Upper lobe of left lung (tissue), 6 donors: ENCODE results near the gene TMEM132D. TPM values are rescaled to one million over a fixed set of nuclear protein-coding genes. Genes with fewer than 3 reads are reported as not detected.
"Not testable (repeated sequence)": the region's sequence is repeated elsewhere in the genome, so short reads cannot be mapped to it uniquely, and the experiment has no call there.

Source experiments
- ATAC-seq, 2 donors: fragments of 200-7000 bp; cut with Tn5 transposase; one replicate each; pipeline ENCODE4 v1.9.1; 2022; ENCODE audit warnings: mild to moderate bottlenecking in 2 of 2, moderate library complexity in 2 of 2; ENCODE audit not compliant: low FRiP score in 2 of 2
- DNase-seq, 2 donors: peaks; one replicate each; pipeline ENCODE4 v3.0.0-alpha.2; 2019 to 2020
- H3K27ac ChIP-seq, 4 donors: fragments of 200-600 bp; sonication (generic); one replicate each; pipeline ENCODE4 v1.5.1; 2016 to 2019
- H3K27me3 ChIP-seq, 4 donors: fragments of 200-600 bp; sonication (generic); one replicate each; pipeline ENCODE4 v1.5.1; 2017 to 2019
- H3K36me3 ChIP-seq, 4 donors: fragments of 200-600 bp; sonication (generic); one replicate each; pipeline ENCODE4 v1.5.1; 2016 to 2019
- H3K4me1 ChIP-seq, 4 donors: fragments of 200-600 bp; sonication (generic); one replicate each; pipeline ENCODE4 v1.5.1; 2018 to 2019
- H3K4me3 ChIP-seq, 4 donors: fragments of 200-600 bp; sonication (generic); one replicate each; pipeline ENCODE4 v1.5.1; 2017 to 2019; ENCODE audit warnings: mild to moderate bottlenecking in 2 of 4, moderate library complexity in 1 of 4
- H3K9me3 ChIP-seq, 4 donors: fragments of 200-600 bp; sonication (generic); one replicate each; pipeline ENCODE4 v1.5.1; 2018 to 2019
- EP300 ChIP-seq, 4 donors: sonication (generic); formaldehyde crosslinking; IDR thresholded peaks; one replicate each; pipeline ENCODE4 v1.5.1; 2017; ENCODE audit warnings: antibody characterized with exemption in 4 of 4, control low read depth in 2 of 4
- POLR2A ChIP-seq, 4 donors: fragments of 450-650 bp; IDR thresholded peaks; one replicate each; pipeline ENCODE4 v1.5.1; 2016 to 2017; ENCODE audit warnings: antibody characterized with exemption in 4 of 4, mild to moderate bottlenecking in 2 of 4
- POLR2AphosphoS5 ChIP-seq, 2 donors: sonication (generic); formaldehyde crosslinking; IDR thresholded peaks; one replicate each; pipeline ENCODE4 v1.5.1; 2017; ENCODE audit warnings: antibody characterized with exemption in 2 of 2
- WGBS, 2 donors: methylation state at CpG; one replicate each; pipeline ENCODE4 v1.1.5; 2017 to 2018; 5-methylcytosine and 5-hydroxymethylcytosine counted together
- total RNA-seq, 6 donors: library from RNA; depleted of rRNA in 4 of 6; stranded (reverse); fragments of >200 nt in 4 of 6; gene quantifications; one replicate each; pipeline versions ENCODE4 v1.1.0 to v1.2.1, GENCODE V29; 2016 to 2021
- TF ChIP-seq, protein P1 (sequence below), 6 experiments: fragments of 450-650 bp in 4 of 6; fragments of 200-600 bp in 2 of 6; sonication (generic) in 2 of 6; IDR thresholded peaks; one replicate each; pipeline ENCODE4 v1.5.1; 2016 to 2019; ENCODE audit warnings: antibody characterized with exemption in 6 of 6
- donor health status: DM: no; HTN: no; CAD: no; lungs with moderate emphysema.
- donor health status: DM: no; HTN: yes; CAD: no; lungs with severe emphysema.

TMEM132D gene
- total RNA-seq, 6 donors from 2014 or later = 0.30 to 1.0 (median 0.79) TPM; not detected in 1

DNA sequence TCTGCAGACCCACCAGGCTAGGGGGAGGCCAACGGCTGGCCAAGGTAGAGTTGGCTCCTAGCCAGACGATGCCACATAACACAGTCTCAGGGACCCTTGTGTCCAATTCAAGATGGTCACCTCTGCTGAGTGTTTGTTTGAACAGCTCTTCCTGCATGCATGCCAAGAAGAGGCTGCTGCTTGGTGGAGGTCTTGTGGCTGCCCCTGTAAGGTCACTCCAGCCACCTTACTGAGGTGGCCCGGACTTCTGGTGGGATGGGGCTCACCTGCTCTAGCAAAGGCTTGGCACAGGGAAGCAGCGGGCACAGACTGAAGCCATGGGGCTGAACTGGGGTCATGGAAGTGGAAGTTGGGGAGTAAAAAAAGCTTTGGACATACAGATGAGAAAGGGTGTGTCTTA is 840.2 kb downstream of the TMEM132D start:
- no peak for TF ChIP-seq EP300 (IDR thresholded peaks at IDR 0.05)
- Histone ChIP-seq H3K27me3 (no peaks in the 10 kb centered on the region), H3K4me1 (no peaks in the 10 kb centered on the region), H3K4me3 (no peak overlapping the region), H3K9me3 (no peaks in the 10 kb centered on the region), H3K27ac (no peak overlapping the region), H3K36me3 (no peaks in the 10 kb centered on the region)
- WGBS, 2 donors = 65 to 83% methylated on average over 2 to 4 of the region's 4 CpGs
- ATAC-seq (peak in 1 of 2 donors; percentile 15), DNase-seq (no peak)

DNA sequence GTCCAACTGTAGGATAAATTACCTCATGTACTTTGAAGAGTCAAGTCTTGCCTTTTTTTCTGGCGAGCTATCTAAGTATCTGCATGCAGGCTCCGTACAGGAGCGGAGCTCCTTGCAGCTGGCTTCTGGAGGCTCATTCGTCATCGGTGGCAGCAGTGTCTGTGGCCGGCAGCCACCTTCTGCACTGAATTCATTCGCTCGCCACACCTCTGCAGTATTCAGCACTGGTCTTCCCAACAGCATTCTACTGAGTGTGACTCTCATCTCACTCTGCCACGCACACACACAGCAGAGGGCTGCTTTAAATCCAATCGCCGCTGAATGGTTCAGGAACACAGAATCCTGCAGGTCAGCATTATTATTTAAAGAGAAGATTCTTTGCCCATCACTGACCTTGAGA is 850.6 kb downstream of the TMEM132D start:
- no peak overlapping the region for H3K4me3 ChIP-seq
- 65 to 83% methylated on average over 11 of the region's 11 CpGs for WGBS, 2 donors
- H3K4me1 ChIP-seq = no peaks in the 10 kb centered on the region
- H3K9me3 ChIP-seq = no peaks in the 10 kb centered on the region
- TF ChIP-seq, protein P1, sequence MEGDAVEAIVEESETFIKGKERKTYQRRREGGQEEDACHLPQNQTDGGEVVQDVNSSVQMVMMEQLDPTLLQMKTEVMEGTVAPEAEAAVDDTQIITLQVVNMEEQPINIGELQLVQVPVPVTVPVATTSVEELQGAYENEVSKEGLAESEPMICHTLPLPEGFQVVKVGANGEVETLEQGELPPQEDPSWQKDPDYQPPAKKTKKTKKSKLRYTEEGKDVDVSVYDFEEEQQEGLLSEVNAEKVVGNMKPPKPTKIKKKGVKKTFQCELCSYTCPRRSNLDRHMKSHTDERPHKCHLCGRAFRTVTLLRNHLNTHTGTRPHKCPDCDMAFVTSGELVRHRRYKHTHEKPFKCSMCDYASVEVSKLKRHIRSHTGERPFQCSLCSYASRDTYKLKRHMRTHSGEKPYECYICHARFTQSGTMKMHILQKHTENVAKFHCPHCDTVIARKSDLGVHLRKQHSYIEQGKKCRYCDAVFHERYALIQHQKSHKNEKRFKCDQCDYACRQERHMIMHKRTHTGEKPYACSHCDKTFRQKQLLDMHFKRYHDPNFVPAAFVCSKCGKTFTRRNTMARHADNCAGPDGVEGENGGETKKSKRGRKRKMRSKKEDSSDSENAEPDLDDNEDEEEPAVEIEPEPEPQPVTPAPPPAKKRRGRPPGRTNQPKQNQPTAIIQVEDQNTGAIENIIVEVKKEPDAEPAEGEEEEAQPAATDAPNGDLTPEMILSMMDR (IDR thresholded peaks at IDR 0.05) = no peak
- TF ChIP-seq POLR2AphosphoS5 (IDR thresholded peaks at IDR 0.05) (no peak), POLR2A (IDR thresholded peaks at IDR 0.05) (no peak), EP300 (IDR thresholded peaks at IDR 0.05) (no peak)
- peak in 1 of 2 donors; percentile 24 for ATAC-seq
- no peaks in the 10 kb centered on the region for H3K36me3 ChIP-seq
- H3K27me3 ChIP-seq = no peaks in the 10 kb centered on the region
- no peak overlapping the region for H3K27ac ChIP-seq
- no peak for DNase-seq

DNA sequence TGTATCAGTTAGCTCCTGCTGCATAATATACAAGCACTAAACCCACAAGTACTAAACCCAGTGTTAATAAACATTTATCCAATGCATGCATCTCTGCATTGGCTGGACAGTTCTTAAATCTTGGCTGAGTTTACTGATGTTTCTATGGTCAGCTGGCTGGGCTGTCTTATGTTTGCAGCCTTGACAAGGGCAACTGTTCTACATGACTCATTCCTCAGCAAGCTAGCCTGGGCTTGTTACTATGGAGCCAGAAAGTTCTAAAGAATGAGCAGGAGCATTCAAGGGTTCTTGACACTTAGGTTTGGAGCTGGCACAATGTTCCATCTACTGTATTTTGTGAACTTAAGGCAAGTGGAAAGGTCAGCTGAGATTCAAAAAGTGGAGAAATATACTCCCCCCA is 851.5 kb downstream of the TMEM132D start:
- TF ChIP-seq POLR2AphosphoS5 (IDR thresholded peaks at IDR 0.05) (no peak), POLR2A (IDR thresholded peaks at IDR 0.05) (no peak), EP300 (IDR thresholded peaks at IDR 0.05) (no peak)
- TF ChIP-seq, protein P1 (IDR thresholded peaks at IDR 0.05) = no peak
- Histone ChIP-seq H3K27me3 (no peaks in the 10 kb centered on the region), H3K36me3 (no peaks in the 10 kb centered on the region), H3K4me3 (no peak overlapping the region), H3K4me1 (no peaks in the 10 kb centered on the region), H3K27ac (no peak overlapping the region), H3K9me3 (no peaks in the 10 kb centered on the region)
- ATAC-seq = no peak
- DNase-seq = no peak

DNA sequence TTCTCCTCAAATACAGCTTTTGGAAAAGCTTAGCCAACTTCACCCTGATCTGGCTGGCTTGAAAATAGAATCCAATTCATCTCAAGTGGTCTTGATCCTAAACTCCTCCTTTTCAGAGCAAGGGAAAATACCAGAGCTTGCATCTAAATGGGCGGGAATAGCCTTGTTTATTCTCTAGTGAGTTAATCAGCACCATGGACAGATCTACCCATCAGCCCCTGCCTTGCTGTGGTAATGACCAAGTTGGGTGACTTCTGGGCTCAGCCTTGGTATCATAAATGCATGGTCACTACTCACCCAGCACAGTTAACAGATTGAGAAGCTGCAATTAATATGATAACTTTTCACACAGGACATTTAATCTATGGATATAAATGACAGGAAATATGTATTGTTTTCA is 853.9 kb downstream of the TMEM132D start:
- DNase-seq (no peak), ATAC-seq (no peak)
- H3K4me3 ChIP-seq = no peak overlapping the region
- H3K27me3 ChIP-seq = no peaks in the 10 kb centered on the region
- H3K4me1 ChIP-seq = no peaks in the 10 kb centered on the region
- H3K36me3 ChIP-seq = no peaks in the 10 kb centered on the region
- no peaks in the 10 kb centered on the region for H3K9me3 ChIP-seq
- H3K27ac ChIP-seq = no peak overlapping the region
- WGBS, 2 donors = 0% methylated on average over 1 of the region's 1 CpG
- TF ChIP-seq EP300 (IDR thresholded peaks at IDR 0.05) (no peak), POLR2AphosphoS5 (IDR thresholded peaks at IDR 0.05) (no peak), POLR2A (IDR thresholded peaks at IDR 0.05) (no peak)
- TF ChIP-seq, protein P1 (IDR thresholded peaks at IDR 0.05) = no peak

DNA sequence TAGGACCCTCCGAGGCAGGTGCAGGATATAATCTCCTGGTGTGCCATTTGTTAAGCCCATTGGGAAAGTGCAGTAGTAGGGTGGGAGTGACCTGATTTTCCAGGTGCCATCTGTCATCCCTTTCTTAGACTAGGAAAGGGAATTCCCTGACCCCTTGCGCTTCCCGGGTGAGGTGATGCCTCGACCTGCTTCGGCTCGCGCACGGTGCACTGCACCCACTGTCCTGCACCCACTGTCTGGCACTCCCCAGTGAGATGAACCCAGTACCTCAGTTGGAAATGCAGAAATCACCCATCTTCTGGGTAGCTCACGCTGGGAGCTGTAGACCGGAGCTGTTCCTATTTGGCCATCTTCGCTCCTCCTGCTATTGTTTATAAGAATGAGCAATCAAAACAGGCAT is 860.5 kb downstream of the TMEM132D start:
- H3K27ac ChIP-seq, H3K36me3 ChIP-seq, H3K27me3 ChIP-seq, H3K4me1 ChIP-seq, H3K9me3 ChIP-seq, H3K4me3 ChIP-seq, ATAC-seq: not testable (repeated sequence)
- WGBS, 2 donors = 78 to 92% methylated on average over 8 to 11 of the region's 11 CpGs
- peak in 1 of 2 donors; percentile 51 for DNase-seq

DNA sequence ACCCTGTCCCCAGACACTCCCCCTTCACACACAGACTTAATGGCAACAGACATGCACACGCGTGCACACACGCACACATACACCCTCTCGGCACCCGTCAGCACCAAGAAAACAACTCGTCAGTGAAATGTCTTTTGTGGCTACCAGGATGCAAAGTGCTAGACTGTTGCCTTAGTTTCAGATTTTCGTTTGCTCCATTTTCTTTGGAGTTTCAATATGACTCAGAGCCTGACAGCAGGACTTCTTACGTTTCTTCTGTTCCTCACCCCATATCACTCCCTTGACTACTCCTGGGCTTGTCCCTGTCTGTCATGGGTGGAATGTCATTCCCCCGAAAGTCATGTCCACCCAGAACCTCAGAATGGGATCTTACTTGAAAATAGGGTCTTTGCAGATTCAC is 867.7 kb downstream of the TMEM132D start:
- 80 to 89% methylated on average over 9 of the region's 9 CpGs for WGBS, 2 donors
- Histone ChIP-seq H3K4me1 (no peaks in the 10 kb centered on the region), H3K27me3 (no peaks in the 10 kb centered on the region), H3K27ac (no peak overlapping the region), H3K36me3 (no peaks in the 10 kb centered on the region), H3K4me3 (no peak overlapping the region), H3K9me3 (no peaks in the 10 kb centered on the region)
- no peak for DNase-seq
- TF ChIP-seq POLR2AphosphoS5 (IDR thresholded peaks at IDR 0.05) = no peak
- no peak for ATAC-seq
